Gastrocnemius medialis (tissue), 4 donors: ENCODE results near the gene GARS1. TPM values are rescaled to one million over a fixed set of nuclear protein-coding genes. Genes with fewer than 3 reads are reported as not detected.
"Not testable (repeated sequence)": the region's sequence is repeated elsewhere in the genome, so short reads cannot be mapped to it uniquely, and the experiment has no call there.

ENCODE experiments used
- ATAC-seq, 2 donors: fragments of 150-250 bp; one replicate each; pipeline ENCODE4 v1.9.1; 2016
- DNase-seq, 2 donors: peaks; one replicate each; pipeline ENCODE4 v3.0.0-alpha.2; 2019
- H3K27ac ChIP-seq, 4 donors: fragments of 200-600 bp; sonication (generic); 1 replicate in 1 of 4; 2 replicates in 3 of 4; pipeline ENCODE4 v1.5.1; 2016 to 2018; ENCODE audit warnings: mild to moderate bottlenecking in 2 of 4, moderate library complexity in 1 of 4
- H3K27me3 ChIP-seq, 3 donors: fragments of 200-600 bp; sonication (generic) in 2 of 3; 1 replicate in 1 of 3; 2 replicates in 2 of 3; pipeline versions ENCODE4 v1.5.1 to v1.6.0; 2016 to 2019; ENCODE audit warnings: mild to moderate bottlenecking in 1 of 3, moderate library complexity in 1 of 3
- H3K36me3 ChIP-seq, 2 donors: fragments of 200-600 bp; sonication (generic) in 1 of 2; one replicate each; pipeline ENCODE4 v1.5.1; 2017 to 2018
- H3K4me1 ChIP-seq, 2 donors: fragments of 200-600 bp; sonication (generic) in 1 of 2; one replicate each; pipeline ENCODE4 v1.5.1; 2016 to 2017; ENCODE audit warnings: mild to moderate bottlenecking in 2 of 2
- H3K4me3 ChIP-seq, 4 donors: fragments of 200-600 bp; sonication (generic) in 3 of 4; 1 replicate in 1 of 4; 2 replicates in 3 of 4; pipeline ENCODE4 v1.5.1; 2016 to 2019; ENCODE audit warnings: mild to moderate bottlenecking in 2 of 4
- H3K9me3 ChIP-seq, 3 donors: fragments of 200-600 bp; sonication (generic) in 2 of 3; 1 replicate in 1 of 3; 2 replicates in 2 of 3; pipeline ENCODE4 v1.5.1; 2016 to 2019
- POLR2A ChIP-seq, 2 donors: fragments of 450-650 bp; IDR thresholded peaks; one replicate each; pipeline ENCODE4 v1.6.1; 2017; ENCODE audit warnings: antibody characterized with exemption in 2 of 2, mild to moderate bottlenecking in 2 of 2, moderate library complexity in 2 of 2
- in situ Hi-C, 4 donors: fragments of 200-750 bp; cut with MboI; loops; one replicate each; pipeline versions ENCODE4 v1.15.0 to v1.8.0; 2017; ENCODE audit warnings: low sequenced_read_pairs in 4 of 4
- intact Hi-C: fragments of 100-400 bp; cut with DNase I; formaldehyde crosslinking; loops from one replicate; pipeline ENCODE4 v1.15.1; 2023; ENCODE audit warnings: low total_unique reads
- total RNA-seq, 4 donors: library from RNA; depleted of rRNA; stranded (reverse); fragments of >200 nt; gene quantifications; one replicate each; pipeline versions ENCODE4 v1.1.0 to v1.2.3, GENCODE V29; 2016
- TF ChIP-seq, protein P1 (sequence below), 5 experiments: fragments of 450-650 bp in 3 of 5; fragments of 200-600 bp in 2 of 5; sonication (generic) in 2 of 5; IDR thresholded peaks in 4 of 5; conservative IDR thresholded peaks in 1 of 5; 1 replicate in 4 of 5; 2 replicates in 1 of 5; pipeline ENCODE4 v1.5.1; 2016 to 2019; ENCODE audit warnings: antibody characterized with exemption in 5 of 5, mild to moderate bottlenecking in 3 of 5, moderate library complexity in 3 of 5

GARS1 gene
- total RNA-seq, 4 donors from 2014 or later = 52.1 to 67.7 (median 60.1) TPM

DNA sequence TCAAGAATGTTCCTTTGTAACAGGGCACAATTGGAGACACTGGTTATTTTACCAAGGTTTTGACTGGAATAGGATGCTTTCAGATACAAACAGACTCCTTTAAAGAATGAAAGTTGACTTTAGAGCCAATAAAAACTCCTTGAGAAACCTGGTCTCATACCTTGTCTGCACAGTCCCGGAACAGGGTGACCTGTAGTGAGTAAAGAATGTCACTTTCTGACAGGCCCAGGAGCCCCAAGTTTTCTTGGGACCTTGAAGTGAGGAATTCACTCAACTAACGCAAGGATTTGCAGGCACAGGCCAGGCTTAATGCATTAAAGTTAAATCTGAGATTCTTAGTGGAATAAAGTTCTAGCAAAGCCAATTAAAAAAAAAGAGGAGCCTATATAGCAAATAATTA, 11.5 kb upstream of the GARS1 start:
- no peak for ATAC-seq
- Histone ChIP-seq H3K27me3 (no peaks in the 10 kb centered on the region), H3K36me3 (peaks cover 0 to 54% of the 10 kb centered on the region in 2 donors), H3K9me3 (no peaks in the 10 kb centered on the region), H3K27ac (no peak overlapping the region), H3K4me3 (no peak overlapping the region), H3K4me1 (no peaks in the 10 kb centered on the region)
- TF ChIP-seq, protein P1, sequence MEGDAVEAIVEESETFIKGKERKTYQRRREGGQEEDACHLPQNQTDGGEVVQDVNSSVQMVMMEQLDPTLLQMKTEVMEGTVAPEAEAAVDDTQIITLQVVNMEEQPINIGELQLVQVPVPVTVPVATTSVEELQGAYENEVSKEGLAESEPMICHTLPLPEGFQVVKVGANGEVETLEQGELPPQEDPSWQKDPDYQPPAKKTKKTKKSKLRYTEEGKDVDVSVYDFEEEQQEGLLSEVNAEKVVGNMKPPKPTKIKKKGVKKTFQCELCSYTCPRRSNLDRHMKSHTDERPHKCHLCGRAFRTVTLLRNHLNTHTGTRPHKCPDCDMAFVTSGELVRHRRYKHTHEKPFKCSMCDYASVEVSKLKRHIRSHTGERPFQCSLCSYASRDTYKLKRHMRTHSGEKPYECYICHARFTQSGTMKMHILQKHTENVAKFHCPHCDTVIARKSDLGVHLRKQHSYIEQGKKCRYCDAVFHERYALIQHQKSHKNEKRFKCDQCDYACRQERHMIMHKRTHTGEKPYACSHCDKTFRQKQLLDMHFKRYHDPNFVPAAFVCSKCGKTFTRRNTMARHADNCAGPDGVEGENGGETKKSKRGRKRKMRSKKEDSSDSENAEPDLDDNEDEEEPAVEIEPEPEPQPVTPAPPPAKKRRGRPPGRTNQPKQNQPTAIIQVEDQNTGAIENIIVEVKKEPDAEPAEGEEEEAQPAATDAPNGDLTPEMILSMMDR (IDR thresholded peaks at IDR 0.05 in 4 of 5, conservative IDR thresholded peaks at IDR 0.05 in 1 of 5) = no peak
- TF ChIP-seq POLR2A (IDR thresholded peaks at IDR 0.05) = no peak
- intact Hi-C loops = no loop called here
- in situ Hi-C loops = no loop called here
- DNase-seq = no peak

GRCh38 chr7:30584415-30584814, 10.3 kb upstream of the GARS1 start:
- no peak for ATAC-seq

DNA sequence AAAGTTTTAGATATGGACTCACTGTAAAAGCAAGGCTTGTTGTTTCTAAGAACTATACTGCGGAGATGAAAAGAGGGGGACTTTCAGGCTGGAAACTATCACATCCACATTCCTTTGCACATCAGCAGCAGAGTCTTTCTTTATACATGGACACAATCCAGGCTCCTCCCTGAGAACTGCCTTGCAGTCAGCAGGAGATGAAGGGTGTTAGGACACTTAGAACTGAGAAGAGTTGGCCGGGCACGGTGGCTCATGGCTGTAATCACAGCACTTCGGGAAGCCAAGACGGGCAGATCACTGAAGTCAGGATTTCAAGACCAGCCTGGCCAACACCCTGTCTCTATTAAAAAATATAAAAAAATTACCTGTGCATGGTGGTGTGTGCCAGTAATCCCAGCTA, 9.7 kb upstream of the GARS1 start:
- no peak for ATAC-seq
- in situ Hi-C loops (no loop called here), intact Hi-C loops (no loop called here)
- Histone ChIP-seq H3K27me3 (no peaks in the 10 kb centered on the region), H3K4me1 (no peaks in the 10 kb centered on the region), H3K4me3 (no peak overlapping the region), H3K9me3 (no peaks in the 10 kb centered on the region), H3K36me3 (peaks cover 0 to 41% of the 10 kb centered on the region in 2 donors), H3K27ac (no peak overlapping the region)
- TF ChIP-seq POLR2A (IDR thresholded peaks at IDR 0.05) = no peak
- TF ChIP-seq, protein P1 (IDR thresholded peaks at IDR 0.05 in 4 of 5, conservative IDR thresholded peaks at IDR 0.05 in 1 of 5) = no peak
- DNase-seq = no peak

More at GRCh38 chr7:30584415-30584814, 10.3 kb upstream of the GARS1 start:
- Histone ChIP-seq H3K4me3 (no peak overlapping the region), H3K4me1 (no peaks in the 10 kb centered on the region), H3K27me3 (no peaks in the 10 kb centered on the region), H3K27ac (no peak overlapping the region), H3K9me3 (no peaks in the 10 kb centered on the region), H3K36me3 (peaks cover 0 to 41% of the 10 kb centered on the region in 2 donors)
- DNase-seq = no peak
- intact Hi-C loops (no loop called here), in situ Hi-C loops (no loop called here)
- TF ChIP-seq, protein P1 (IDR thresholded peaks at IDR 0.05 in 4 of 5, conservative IDR thresholded peaks at IDR 0.05 in 1 of 5) = no peak
- no peak for TF ChIP-seq POLR2A (IDR thresholded peaks at IDR 0.05)

DNA sequence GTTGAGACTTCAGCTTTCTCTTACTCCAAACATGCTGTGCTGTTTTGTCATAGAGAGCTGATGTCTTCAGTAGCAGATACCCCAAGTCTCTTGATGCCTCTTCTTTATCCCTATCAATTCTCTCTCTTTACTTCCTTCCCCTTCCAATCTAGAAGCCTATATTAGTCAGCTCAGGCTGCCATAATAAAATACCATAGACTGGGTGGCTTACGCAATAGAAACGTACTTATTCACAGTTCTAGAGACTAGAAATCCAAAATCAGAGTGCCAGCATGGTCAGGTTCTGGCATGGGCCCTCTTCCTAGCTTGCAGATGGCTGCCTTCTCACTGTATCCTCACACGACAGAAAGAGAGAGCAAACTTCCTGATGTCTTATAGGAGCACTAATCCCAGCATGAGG, 9.0 kb upstream of the GARS1 start:
- H3K27ac ChIP-seq = no peak overlapping the region
- H3K9me3 ChIP-seq = no peaks in the 10 kb centered on the region
- no peak overlapping the region for H3K4me3 ChIP-seq
- H3K36me3 ChIP-seq = peaks cover 0 to 35% of the 10 kb centered on the region in 2 donors
- ATAC-seq (no peak), DNase-seq (no peak)
- no peaks in the 10 kb centered on the region for H3K4me1 ChIP-seq
- in situ Hi-C loops (no loop called here), intact Hi-C loops (no loop called here)
- TF ChIP-seq POLR2A (IDR thresholded peaks at IDR 0.05) = no peak
- TF ChIP-seq, protein P1 (IDR thresholded peaks at IDR 0.05 in 4 of 5, conservative IDR thresholded peaks at IDR 0.05 in 1 of 5) = no peak
- H3K27me3 ChIP-seq = no peaks in the 10 kb centered on the region

GRCh38 chr7:30587547-30587946, 7.1 kb upstream of the GARS1 start:
- H3K4me3 ChIP-seq, intact Hi-C loops, in situ Hi-C loops, ATAC-seq, H3K27me3 ChIP-seq, DNase-seq, H3K4me1 ChIP-seq, H3K9me3 ChIP-seq, H3K27ac ChIP-seq: not testable (repeated sequence)
- H3K36me3 ChIP-seq = peaks cover 0 to 26% of the 10 kb centered on the region in 2 donors
